Hindlimb muscle (tissue), 1 donor: Measurements from ENCODE around the gene KCNJ6. TPM values are rescaled to one million over a fixed set of nuclear protein-coding genes. Genes with fewer than 3 reads are reported as not detected.
"Not testable (repeated sequence)": the region's sequence is repeated elsewhere in the genome, so short reads cannot be mapped to it uniquely, and the experiment has no call there.

Source experiments
- DNase-seq: peaks from one replicate; pipeline ENCODE4 v3.0.0-alpha.2; 2013
- polyA plus RNA-seq: library from polyadenylated mRNA; unstranded; fragments of 120-200 nt; gene quantifications from one replicate; pipeline ENCODE4 v1.2.1, GENCODE V29; 2013; ENCODE audit not compliant: insufficient read length

Gene KCNJ6
- polyA plus RNA-seq, 1 donor: 1.1 TPM

DNA sequence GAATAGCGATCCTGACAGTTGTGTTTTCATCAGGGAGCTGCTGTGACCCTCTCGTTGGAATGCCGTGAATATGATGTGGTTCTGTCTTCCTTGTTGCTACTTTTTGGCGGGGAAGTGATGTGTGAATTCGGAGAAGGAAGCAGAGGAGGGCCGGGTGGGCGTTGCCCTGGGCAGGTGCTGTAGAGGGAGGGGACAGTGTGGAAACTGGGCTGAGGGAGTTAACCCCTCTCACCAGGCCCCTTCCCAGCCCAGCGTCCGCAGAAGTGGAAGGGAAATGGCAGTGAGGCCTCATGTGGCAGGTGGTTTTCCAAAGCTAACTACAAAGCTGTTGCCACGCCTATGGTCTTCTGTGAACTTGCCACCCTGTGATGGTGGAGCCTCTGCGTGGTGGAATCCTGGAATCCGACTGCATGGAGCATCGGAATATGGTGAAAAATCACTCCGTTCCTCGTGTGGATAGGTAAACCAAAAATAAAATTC lies 321.7 kb downstream of the KCNJ6 start:
- DNase-seq: no peak

DNA sequence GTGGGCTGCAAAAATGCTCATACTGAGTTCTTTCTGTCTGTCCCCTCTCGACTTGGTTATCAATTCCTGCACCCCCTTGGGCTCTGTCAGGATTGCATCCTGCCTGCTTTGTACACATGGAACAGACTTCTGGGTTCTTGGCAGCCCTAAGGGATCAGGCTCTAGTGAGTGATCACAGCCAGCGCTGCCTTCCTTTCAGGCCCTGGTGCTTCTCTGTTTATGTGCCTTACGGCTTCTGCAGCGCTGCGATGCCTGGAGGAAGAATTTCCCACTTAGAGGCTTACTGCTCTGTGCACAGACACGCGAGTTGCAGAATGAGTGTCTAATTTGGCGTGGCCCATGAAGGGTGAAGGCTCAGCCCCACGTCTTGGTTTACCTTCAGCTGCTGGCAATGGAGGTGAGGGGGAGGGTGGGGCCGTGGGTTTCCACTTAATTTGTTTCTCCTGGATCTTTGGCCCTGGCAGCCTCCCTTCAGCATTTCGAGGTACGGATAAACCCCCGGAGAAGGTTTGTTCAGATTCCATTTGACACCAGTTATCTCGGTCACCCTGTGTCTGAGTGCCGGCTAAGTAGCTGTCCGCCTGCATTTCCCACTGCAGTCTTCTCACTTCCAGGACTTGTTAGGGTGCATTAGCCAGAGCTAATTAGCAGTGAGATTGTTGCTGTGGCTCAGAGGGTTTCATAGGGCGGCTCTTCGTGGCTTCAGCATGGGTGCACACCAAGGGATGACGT lies 322.4 kb downstream of the KCNJ6 start:
- no peak for DNase-seq

DNA sequence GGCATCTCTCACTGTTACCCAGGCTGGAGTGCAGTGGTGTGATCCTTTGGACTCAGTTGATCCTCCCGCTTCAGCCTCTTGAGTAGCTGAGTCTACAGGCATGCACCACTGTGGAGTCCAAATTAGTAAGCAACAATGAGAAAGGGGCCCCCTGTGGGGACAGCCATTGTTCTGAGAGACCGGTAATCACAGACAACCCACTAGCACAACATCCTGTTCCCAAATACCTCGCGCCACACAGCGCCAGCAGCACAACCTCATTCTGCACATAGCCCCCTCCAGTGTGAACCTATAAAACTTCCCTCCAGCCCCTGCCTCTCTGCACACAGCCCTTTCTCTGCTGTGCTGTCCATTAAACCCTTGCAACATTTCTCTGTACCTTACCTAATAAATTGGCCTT lies 323.2 kb downstream of the KCNJ6 start:
- DNase-seq: no peak

- no peak for DNase-seq
Observed at GRCh38 chr21:37592496-37592895, 323.8 kb downstream of the KCNJ6 start.

DNA sequence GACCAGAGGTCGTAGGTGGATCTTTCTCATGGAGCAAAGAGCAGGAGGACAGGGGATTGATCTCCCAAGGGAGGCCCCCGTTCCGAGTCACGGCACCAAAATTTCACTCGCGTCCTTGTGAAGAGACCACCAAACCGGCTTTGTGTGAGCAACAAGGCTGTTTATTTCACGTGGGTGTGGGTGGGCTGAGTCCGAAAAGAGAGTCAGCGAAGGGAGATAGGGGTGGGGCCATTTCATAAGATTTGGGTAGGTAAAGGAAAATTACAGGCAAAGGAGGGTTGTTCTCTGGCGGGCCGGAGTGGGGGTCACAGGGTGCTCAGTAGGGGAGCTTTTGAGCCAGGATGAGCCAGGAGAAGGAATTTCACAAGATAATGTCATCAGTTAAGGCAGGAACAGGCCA lies 324.3 kb downstream of the KCNJ6 start:
- DNase-seq: not testable (repeated sequence)

DNA sequence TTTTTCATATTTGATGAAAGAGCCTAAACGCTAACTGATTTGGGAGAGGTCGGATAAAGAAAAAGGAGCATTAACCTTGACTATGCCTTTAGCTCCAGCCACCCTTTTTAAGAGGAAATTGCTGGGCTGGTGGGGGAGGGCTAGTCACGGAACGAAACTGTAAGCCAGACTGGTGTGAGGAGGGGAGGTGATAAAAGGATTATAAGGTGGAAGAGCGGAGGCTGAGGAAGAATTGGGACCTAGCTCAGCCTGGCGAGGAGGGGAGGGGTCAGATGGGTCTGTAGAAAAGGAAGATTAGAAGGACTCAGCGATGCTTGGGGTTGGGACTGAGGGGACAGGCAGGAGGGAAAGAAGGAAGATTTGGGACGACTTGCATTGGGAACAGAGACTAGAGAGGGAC lies 325.4 kb downstream of the KCNJ6 start:
- not testable (repeated sequence) for DNase-seq

GRCh38 chr21:37588644-37589043 lies 327.6 kb downstream of the KCNJ6 start:
- not testable (repeated sequence) for DNase-seq

GRCh38 chr21:37587635-37588177 lies 328.6 kb downstream of the KCNJ6 start:
- no peak for DNase-seq

GRCh38 chr21:37587203-37587602 lies 329.1 kb downstream of the KCNJ6 start:
- no peak for DNase-seq

DNA sequence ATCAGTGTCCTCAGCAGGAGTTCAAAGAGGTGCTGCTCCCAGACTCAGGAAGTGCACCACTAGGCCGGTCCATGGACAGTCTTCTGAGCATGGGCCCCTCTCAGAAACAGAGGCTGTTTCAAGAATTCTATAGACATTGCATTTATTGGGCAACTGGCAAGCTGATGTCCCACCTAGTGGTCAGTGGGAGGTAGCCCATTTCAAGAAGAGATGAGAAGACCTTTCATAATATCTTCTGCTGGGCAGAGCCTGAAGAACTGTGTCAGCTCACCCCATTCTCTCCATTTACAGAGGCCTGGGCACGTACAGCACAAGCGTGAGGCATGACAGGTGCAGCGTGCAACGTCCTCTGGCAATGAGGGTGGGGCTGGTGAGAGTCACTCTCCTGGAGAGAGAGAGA lies 333.7 kb downstream of the KCNJ6 start:
- peak; percentile 44 for DNase-seq

DNA sequence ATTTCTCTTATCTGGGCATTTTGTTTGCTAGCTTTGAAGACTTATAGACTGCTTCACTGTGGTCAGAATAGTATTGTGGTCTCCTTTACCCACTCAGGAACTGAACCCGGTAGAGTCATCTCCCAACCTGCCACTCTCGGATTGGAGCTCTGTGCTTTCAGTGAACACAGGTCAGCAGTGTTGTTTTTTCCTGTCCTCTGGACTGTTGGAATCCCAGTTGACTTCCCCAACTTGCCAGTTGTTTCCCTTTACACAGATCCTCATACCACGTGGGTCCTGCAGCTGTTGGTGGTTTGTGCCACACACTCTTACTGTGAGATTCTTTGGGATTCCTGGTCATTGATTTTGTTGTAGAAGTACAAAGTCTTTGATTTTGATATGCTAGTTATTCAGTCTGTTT lies 335.6 kb downstream of the KCNJ6 start:
- DNase-seq: no peak

DNA sequence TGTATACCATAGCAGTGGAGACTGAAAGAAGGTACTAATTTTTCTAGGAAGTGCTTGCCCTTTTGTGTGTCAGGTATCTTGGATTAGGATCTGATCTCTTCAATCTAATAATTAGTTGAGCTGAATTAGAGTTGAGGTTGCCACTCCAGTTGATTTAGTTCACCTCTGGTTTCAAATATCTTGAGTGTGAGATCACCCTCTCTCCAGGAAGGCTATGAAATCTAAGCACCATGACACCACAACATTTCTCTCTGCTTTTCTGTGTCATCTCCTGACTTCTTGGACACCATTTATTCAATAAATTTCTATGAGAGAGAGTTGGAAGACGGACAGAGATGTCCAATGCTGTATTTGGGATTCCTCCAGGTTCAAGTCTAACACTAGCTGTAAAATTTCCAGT lies 336.9 kb downstream of the KCNJ6 start:
- no peak for DNase-seq

DNA sequence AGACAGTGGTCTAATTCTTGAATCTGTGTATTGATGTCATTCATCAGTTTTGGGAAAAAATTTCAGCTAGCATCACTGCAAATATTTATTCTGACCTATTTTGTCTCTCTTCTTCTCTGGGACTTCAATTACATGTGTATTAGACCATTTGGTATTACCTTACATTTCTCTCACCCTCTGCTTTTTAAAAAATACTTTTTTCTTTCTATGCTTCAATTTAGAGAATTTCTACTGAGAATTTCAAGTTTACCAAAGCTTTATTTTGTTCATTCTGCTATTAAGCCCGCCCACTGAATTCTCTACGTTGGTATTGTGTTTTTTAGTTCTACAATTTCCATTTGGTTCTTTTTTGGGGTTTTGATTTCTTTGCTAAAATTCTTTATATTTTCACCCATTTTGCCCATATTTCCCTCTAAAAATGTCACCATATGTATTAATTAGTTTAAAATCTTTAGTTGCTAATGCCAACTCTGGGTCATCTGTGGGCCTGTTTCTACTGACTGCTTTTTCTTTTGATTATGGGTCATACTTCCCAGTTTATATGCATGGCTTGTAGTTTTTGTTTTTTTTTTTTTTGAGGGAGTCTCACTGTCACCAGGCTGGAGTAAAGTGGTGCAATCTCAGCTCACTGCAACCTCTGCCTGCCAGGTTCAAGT lies 337.7 kb downstream of the KCNJ6 start:
- DNase-seq: no peak

DNA sequence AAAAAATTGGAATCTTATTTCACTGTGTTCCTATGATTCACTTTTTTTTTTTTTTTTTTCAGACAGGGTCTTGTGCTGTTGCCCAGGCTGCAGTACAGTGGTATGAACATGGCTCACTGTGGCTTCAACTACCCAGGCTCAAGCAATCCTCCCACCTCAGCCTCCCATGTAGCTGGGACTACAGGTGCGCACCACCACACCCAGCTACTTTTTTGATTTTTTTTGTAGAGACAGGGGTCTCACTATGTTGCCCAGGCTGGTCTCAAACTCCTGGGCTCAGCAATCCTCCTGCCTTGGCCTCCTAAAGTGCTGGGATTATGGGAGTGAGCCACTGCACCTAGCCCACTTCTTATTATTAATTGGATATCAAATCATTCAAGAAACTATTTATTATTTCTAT lies 339.3 kb downstream of the KCNJ6 start:
- not testable (repeated sequence) for DNase-seq

GRCh38 chr21:37575580-37575979 lies 340.7 kb downstream of the KCNJ6 start:
- no peak for DNase-seq

DNA sequence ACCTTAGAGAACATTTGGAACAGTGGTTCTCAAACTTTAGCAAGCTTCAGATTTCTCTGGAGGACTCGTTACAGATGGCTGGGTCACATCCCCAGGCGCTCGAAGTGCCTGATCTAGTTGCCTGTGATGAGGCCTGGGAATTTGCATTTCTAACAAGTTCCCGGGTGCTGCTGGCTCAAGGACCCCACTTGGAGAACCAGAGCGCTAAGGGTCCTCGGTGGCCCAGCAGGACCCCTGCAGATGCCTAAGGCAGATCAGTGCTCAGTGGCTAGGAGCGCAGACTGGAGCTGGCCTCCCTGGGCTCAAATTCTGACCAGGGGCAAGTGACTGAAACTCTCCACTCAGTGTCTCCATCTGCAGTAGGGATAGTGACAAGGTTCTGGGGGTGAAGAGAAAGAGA lies 341.5 kb downstream of the KCNJ6 start:
- no peak for DNase-seq

- DNase-seq: no peak
Observed at GRCh38 chr21:37574316-37574715, 341.9 kb downstream of the KCNJ6 start.

GRCh38 chr21:37571442-37571841 lies 344.8 kb downstream of the KCNJ6 start:
- DNase-seq: no peak

DNA sequence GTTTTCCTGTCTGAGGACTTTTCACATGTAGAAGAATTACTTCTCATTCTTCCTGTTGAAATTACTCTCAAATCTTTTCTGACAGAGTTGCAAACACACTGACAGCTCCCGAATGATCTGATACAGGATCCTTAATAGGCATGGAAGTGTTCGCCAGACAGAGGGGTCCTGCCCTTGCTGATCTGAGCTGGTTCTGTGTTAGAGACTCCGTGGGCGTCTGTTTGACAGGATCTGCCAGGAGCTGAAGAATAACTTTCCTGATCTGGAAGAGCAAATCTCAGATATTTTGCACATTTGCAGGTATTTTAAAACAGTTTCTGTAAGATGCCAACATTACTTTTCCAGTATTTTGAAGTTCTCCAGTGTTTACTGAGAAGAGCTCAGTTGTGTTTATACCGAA lies 347.3 kb downstream of the KCNJ6 start:
- no peak for DNase-seq

GRCh38 chr21:37568415-37568814 lies 347.8 kb downstream of the KCNJ6 start:
- no peak for DNase-seq

- no peak for DNase-seq
Observed at GRCh38 chr21:37566790-37567615, 349.3 kb downstream of the KCNJ6 start.

GRCh38 chr21:37565530-37566223 lies 350.6 kb downstream of the KCNJ6 start:
- no peak for DNase-seq
